Lower leg skin (tissue), 3 donors: ENCODE data around the gene UNC5C.

Experiments
- POLR2A ChIP-seq, 2 donors: fragments of 450-650 bp; IDR thresholded peaks; one replicate each; pipeline ENCODE4 v1.6.1; 2016 to 2017; ENCODE audit warnings: antibody characterized with exemption in 2 of 2, mild to moderate bottlenecking in 1 of 2, moderate library complexity in 1 of 2
- TF ChIP-seq, protein P1 (sequence below), 3 donors: fragments of 450-650 bp; IDR thresholded peaks; one replicate each; pipeline ENCODE4 v1.5.1; 2016; ENCODE audit warnings: antibody characterized with exemption in 3 of 3, mild to moderate bottlenecking in 3 of 3, moderate library complexity in 2 of 3

DNA sequence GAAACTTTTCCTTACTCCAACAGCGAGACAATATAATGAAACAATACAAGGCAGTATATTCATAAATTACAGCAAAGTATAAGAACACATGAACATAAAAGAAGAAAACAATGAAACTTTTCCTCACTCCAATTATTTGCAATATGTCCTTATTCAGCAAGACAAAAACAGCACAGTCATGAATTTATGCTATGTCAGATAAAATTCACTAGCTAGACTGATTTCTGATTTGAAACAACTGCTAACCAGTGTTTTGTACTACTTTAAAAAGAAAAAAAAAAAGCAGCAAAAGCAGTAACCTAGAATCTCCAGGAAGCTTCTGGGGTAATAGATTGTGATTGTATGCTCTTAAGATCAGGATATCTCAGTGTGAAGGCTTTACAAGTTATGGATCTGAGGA lies 45.2 kb upstream of the UNC5C start:
- TF ChIP-seq, protein P1, sequence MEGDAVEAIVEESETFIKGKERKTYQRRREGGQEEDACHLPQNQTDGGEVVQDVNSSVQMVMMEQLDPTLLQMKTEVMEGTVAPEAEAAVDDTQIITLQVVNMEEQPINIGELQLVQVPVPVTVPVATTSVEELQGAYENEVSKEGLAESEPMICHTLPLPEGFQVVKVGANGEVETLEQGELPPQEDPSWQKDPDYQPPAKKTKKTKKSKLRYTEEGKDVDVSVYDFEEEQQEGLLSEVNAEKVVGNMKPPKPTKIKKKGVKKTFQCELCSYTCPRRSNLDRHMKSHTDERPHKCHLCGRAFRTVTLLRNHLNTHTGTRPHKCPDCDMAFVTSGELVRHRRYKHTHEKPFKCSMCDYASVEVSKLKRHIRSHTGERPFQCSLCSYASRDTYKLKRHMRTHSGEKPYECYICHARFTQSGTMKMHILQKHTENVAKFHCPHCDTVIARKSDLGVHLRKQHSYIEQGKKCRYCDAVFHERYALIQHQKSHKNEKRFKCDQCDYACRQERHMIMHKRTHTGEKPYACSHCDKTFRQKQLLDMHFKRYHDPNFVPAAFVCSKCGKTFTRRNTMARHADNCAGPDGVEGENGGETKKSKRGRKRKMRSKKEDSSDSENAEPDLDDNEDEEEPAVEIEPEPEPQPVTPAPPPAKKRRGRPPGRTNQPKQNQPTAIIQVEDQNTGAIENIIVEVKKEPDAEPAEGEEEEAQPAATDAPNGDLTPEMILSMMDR (IDR thresholded peaks at IDR 0.05), result no peak
- no peak for TF ChIP-seq POLR2A (IDR thresholded peaks at IDR 0.05)
